AG09309 (cell line): ENCODE results near the gene MED16.

Source experiments
- DNase-seq: peaks from one replicate; pipeline ENCODE4 v3.0.0-alpha.2; 2010; ENCODE audit warnings: low read depth
- H3K4me3 ChIP-seq: 2 replicates; pipeline ENCODE4 v1.5.1; 2011; ENCODE audit warnings: mild to moderate bottlenecking, low read depth, low read length, moderate library complexity; ENCODE audit not compliant: control insufficient read depth
- CTCF ChIP-seq: IDR thresholded peaks from 2 replicates; pipeline ENCODE4 v1.5.1; 2011; ENCODE audit warnings: mild to moderate bottlenecking, low read depth, low read length, inconsistent platforms; ENCODE audit not compliant: insufficient read depth, control insufficient read depth; ENCODE audit errors: missing control alignments

The MED16 gene

GRCh38 chr19:917323-918151, 24.6 kb upstream of the MED16 start, which contains the start of gene KISS1R:
KISS1R (plus strand) TSS chr19:917333; CDS start chr19:917503, 170 bp downstream.
- no peak for DNase-seq
- H3K4me3 ChIP-seq: no peak within 1 kb of the TSS
- peak; percentile 39 for TF ChIP-seq CTCF

DNA sequence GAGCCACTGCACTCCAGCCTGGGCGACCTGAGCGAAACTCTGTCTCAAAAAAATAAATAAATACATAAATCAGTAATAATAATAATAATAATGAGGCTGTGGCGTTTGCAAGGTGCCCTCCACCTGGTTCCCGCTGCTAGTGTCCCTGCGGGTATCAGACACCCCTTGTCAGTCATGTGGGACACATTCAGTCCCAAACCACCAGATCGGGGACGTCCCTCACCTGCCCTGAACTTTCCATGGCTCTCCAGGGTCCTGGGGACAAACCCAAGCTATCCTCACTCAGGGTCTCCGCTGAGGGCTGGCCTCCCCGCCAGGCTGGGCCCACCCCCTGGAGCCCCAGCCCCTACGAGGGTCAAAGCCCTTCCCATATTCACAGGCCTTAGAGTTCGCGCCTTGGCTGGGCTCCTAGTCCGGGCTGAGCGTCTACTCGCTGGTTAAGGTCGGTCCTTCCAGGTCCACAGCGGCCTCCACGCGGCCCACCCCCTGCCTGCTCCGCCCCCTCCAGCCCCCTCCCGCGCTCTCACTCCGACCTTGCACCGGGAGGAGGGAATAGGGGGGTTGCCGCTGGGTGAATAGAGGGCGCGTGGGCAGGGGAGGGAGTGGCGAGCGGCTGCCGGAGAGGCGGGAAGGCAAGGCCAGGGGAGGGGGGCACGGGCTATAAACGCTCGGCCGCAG, 23.8 kb upstream of the MED16 start:
- DNase-seq: no peak
- TF ChIP-seq CTCF: no peak
- H3K4me3 ChIP-seq: no peak overlapping the region

GRCh38 chr19:913080-913748, 20.2 kb upstream of the MED16 start, which contains the start of gene R3HDM4:
R3HDM4 (minus strand) TSS chr19:913219; CDS start chr19:913157, 62 bp downstream.
- TF ChIP-seq CTCF: no peak
- no peak for DNase-seq
- peak within 1 kb of the TSS; percentile 99 for H3K4me3 ChIP-seq

DNA sequence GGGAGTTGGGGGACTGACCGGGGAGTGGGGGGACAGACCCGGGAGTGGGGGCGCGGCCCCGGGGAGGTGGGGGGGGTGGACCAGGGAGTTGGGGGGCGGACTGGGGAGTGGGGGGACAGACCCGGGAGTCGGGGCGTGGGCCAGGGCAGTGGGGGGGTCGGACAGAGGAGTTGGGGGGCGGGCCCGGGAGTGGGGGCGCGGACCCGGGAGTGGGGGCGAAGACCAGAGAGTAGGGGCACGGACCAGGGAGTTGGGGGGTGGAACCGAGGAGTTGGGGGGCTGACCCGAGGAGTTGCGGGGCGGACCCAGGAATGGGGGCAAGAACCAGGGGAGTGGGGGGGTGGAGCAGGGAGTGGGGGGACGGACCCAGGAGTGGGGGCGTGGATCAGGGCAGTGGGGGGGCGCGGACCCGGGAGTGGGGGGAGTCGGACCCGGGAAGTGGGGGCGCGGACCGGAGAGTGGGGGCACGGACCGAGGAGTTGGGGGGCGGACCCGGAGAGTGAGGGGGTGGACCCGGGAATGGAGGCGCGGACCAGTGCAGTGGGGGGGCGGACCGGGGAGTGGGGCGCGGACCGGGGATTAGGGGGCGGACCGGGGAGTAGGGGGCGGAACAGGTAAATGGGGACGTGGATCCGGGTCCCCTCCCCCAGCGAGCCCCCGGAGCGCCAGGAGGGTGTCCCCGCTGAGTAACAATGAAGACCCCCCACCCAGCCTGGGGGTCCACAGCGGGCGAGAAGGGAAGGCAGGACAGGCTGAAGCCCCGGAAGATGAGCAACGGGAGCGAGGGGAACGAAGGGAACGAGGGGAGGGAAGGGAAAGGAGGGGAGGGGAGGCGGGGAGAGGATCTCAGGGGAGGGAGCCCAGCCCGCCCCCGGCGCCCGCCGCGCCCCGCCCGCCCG, 19.4 kb upstream of the MED16 start:
- DNase-seq: no peak
- no peak for TF ChIP-seq CTCF
- peak overlapping the region; percentile 99 for H3K4me3 ChIP-seq

DNA sequence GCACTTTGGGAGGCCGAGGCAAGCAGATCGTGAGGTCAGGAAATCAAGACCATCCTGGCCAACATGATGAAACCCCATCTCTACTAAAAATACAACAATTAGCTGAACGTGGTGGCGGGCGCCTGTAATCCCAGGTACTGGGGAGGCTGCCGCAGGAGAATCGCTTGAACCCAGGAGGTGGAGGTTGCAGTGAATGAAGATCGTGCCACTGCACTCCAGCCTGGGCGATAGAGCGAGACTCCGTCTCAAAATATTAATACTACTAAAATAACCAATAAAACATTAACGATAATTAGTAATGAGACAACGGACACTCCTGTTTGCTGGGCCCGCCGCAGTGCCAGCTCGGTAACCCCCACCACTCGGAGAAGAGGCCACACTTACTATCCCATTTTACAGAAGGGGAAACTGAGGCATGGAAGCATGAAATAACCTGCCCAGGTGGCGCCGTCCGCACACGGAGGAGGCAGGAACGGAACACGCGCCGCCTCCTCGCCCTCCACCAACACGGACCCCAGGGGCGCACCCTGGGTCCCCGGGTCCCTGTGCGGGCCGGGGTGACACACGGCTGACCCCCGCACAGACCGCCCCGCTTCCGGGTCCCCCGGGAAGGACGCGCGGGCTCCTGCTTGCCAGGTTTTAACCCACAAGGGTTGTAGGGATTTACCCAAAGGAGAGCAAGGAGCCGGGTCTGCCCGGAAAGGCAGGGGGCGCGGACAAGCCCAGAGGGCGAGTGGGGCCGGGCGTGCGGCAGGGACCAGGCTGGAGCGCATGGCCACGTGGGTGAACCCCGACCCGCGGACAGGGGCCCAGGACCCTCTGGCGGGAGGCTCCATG, 18.4 kb upstream of the MED16 start:
- no peak overlapping the region; the same call in none of the 2 replicates for H3K4me3 ChIP-seq
- TF ChIP-seq CTCF: no peak
- no peak for DNase-seq
